Measurements from ENCODE around the gene FXYD6. TPM values are rescaled to one million over a fixed set of nuclear protein-coding genes. Genes with fewer than 3 reads are reported as not detected.
A peak's percentile ranks its signal among the peaks of the same experiment; 100 is the strongest.

Gene FXYD6
- total RNA-seq, 2 donors from 2014 or later: 6.4 to 29.8 TPM

- TF ChIP-seq CTCF (IDR thresholded peaks at IDR 0.05): no peak
- H3K4me1 ChIP-seq: no peaks in the 10 kb centered on the region
- peaks cover 22% of the 10 kb centered on the region for H3K27me3 ChIP-seq
- H3K9ac ChIP-seq (ENCODE audit: low read depth in 2 of 2, low read length in 2 of 2): no peak overlapping the region
- H3K36me3 ChIP-seq: no peaks in the 10 kb centered on the region
- intact Hi-C loops (cut with DNase I): no loop called here
- no peak overlapping the region for H3K27ac ChIP-seq
- no peaks in the 10 kb centered on the region for H3K9me3 ChIP-seq
- no peak for DNase-seq
- no peak overlapping the region for H3K4me3 ChIP-seq
Measured at GRCh38 chr11:117878939-117879475, 2.5 kb upstream of the FXYD6 start.

- H3K4me3 ChIP-seq: no peak overlapping the region
- H3K27me3 ChIP-seq: peaks cover 22% of the 10 kb centered on the region
- H3K27ac ChIP-seq: no peak overlapping the region
- no peaks in the 10 kb centered on the region for H3K9me3 ChIP-seq
- no peak for DNase-seq
- no peak overlapping the region for H3K9ac ChIP-seq (ENCODE audit: low read depth in 2 of 2, low read length in 2 of 2)
- intact Hi-C loops (cut with DNase I): no loop called here
- H3K36me3 ChIP-seq: no peaks in the 10 kb centered on the region
- no peaks in the 10 kb centered on the region for H3K4me1 ChIP-seq
- no peak for TF ChIP-seq CTCF (IDR thresholded peaks at IDR 0.05)
Measured at GRCh38 chr11:117878314-117878938, 2.0 kb upstream of the FXYD6 start.

GRCh38 chr11:117877120-117877784 is 794 bp upstream of the FXYD6 start:
- Histone ChIP-seq H3K27me3 (peaks cover 22% of the 10 kb centered on the region), H3K4me3 (peak overlapping the region; percentile 39), H3K9ac (ENCODE audit: low read depth in 2 of 2, low read length in 2 of 2) (peak overlapping the region; percentile 30 to 58), H3K27ac (peak overlapping the region; percentile 44), H3K36me3 (no peaks in the 10 kb centered on the region), H3K9me3 (no peaks in the 10 kb centered on the region), H3K4me1 (no peaks in the 10 kb centered on the region)
- no peak for DNase-seq
- TF ChIP-seq CTCF (IDR thresholded peaks at IDR 0.05): no peak
- intact Hi-C loops (cut with DNase I): no loop called here

GRCh38 chr11:117876059-117876340 is 458 bp downstream of the FXYD6 start:
- TF ChIP-seq CTCF (IDR thresholded peaks at IDR 0.05): no peak
- Histone ChIP-seq H3K9me3 (no peaks in the 10 kb centered on the region), H3K4me3 (peak overlapping the region; percentile 39), H3K4me1 (no peaks in the 10 kb centered on the region), H3K27me3 (peaks cover 22% of the 10 kb centered on the region), H3K27ac (peak overlapping the region; percentile 36), H3K9ac (ENCODE audit: low read depth in 2 of 2, low read length in 2 of 2) (peak overlapping the region; percentile 51 to 64), H3K36me3 (no peaks in the 10 kb centered on the region)
- no peak for DNase-seq
- intact Hi-C loops (cut with DNase I): no loop called here

GRCh38 chr11:117875382-117876058 is 938 bp downstream of the FXYD6 start:
- peaks cover 22% of the 10 kb centered on the region for H3K27me3 ChIP-seq
- peak overlapping the region; percentile 36 for H3K27ac ChIP-seq
- intact Hi-C loops (cut with DNase I): no loop called here
- no peak for DNase-seq
- H3K4me1 ChIP-seq: no peaks in the 10 kb centered on the region
- no peak for TF ChIP-seq CTCF (IDR thresholded peaks at IDR 0.05)
- H3K9ac ChIP-seq (ENCODE audit: low read depth in 2 of 2, low read length in 2 of 2): peak overlapping the region in 1 of 2 donors; percentile 41
- no peaks in the 10 kb centered on the region for H3K36me3 ChIP-seq
- no peaks in the 10 kb centered on the region for H3K9me3 ChIP-seq
- peak overlapping the region; percentile 39 for H3K4me3 ChIP-seq

All from colonic mucosa (tissue), 4 donors.